Hematopoietic multipotent progenitor cell treated with erythropoietin and hydrocortisone succinate and interleukin-3 and kit ligand, for 6 days (in vitro differentiated cells): ENCODE results near the gene PCP4L1.
"Not testable (repeated sequence)": the region's sequence is repeated elsewhere in the genome, so short reads cannot be mapped to it uniquely, and the experiment has no call there.

Experiments used
- DNase-seq: peaks from one replicate; pipeline ENCODE4 v3.0.0-alpha.2; 2015

PCP4L1 gene

DNA sequence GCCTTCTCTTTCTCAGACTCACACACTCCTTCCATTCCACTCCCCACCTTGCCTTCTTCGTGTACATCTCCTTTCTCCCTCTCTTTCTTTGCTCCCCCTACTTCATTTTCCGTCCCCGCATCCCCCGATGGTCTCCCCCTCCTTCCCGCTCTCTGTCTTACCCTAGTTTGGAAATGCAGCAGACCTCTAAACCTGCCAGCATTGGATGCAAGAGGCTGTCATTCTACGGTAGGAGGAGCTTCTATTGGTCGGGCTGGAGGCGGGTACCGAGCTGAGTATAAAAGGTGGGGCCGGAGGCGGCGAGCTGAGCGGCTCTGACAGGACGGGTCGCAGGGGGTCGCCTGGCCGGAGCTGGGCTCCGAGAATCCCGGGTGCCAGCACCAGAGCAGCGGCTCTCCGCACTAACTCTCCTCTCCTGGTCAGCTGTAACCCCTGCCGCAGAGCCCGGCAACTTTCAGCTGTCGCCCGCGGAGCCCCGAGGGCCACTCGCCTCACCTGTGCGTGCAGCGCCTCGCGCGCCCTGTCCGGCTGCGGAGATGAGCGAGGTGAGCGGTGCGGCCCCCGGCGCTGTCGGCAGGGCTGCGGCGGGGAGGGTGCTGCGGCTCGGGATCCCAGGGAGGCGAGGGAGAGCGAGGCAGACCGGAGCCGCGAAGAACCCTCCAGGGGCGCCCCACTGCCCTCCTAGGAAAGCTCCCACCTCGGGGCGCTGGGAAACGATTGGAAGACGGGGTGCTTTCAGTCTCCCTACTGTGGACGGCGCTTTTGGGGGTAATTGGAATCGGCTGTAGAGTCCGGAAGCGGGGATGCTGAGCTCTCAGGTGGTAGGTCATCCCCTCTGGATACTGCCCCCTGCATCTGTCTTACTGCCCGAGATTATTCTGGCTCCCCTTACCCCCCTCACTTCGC lies at the start of gene PCP4L1:
Gene PCP4L1 (plus strand): TSS at position 307 of the 906 bp plus-strand sequence. CDS start 230 bp downstream, at position 537.
- DNase-seq = peak; percentile 68

DNA sequence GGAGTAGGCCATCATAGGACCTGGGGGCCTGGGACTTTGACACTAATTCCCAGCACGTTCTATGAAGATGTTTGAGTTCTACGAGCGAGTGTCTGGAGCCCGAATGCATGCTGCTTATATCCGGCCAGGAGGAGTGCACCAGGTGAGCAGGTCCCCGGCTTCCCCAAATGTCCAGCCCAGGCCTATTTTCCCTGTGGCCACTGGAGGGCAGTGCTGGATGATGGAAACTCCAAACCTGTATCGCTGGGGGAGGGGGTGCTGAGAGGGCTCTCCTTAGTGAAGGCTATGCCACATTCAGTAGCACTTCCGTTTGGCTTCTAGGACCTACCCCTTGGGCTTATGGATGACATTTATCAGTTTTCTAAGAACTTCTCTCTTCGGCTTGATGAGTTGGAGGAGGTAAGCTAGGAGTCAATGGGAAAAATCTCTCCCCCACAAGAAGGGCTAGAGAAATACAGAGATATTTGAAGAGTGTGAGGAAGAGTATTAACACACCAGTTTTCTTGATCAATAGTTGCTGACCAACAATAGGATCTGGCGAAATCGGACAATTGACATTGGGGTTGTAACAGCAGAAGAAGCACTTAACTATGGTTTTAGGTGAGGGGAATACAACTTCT lies 48.6 kb upstream of the PCP4L1 start:
- peak; percentile 93 for DNase-seq

DNA sequence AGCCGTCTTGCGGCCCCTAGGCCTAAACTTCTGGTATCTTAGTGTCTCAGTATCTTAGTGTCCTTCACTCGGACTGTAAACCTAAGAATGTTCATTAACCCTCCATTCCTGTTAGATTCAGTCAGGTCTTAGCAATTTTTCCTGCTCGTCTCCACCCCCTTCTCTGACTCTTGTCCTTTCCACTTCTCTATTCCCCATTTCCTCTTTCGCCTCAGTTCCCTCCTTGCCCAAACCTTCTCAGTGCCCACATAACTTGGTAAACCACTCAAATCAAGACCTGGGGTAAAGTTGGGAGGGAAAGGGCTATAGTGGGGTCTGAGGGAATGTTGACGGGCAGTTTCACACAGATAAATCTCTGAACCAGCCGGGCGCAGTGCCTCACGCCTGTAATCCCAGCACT lies 44.2 kb upstream of the PCP4L1 start:
- no peak for DNase-seq

DNA sequence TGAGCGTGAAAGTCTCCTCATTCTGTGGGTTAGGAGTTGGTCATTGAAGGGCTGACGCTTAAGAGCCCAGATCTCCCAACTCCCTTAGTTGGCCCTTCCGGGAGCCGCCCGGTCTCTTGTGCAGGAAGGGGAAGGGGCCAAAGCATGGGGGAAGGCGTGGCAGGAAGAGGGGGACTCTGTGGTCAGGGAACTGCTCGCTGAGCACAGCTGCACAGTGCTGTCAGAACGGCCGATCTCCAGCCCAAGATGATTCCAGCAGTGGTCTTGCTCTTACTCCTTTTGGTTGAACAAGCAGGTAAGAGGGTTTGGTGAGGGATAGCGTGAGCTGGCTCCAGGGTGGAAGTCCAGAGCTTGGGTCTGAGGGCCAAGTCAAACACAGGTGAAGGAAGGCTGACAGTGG lies 43.5 kb upstream of the PCP4L1 start, which contains the start of gene FCER1G:
Gene FCER1G (plus strand): TSS at position 220 of the 400 bp plus-strand sequence. CDS start 27 bp downstream, at position 247.
- peak; percentile 65 for DNase-seq

DNA sequence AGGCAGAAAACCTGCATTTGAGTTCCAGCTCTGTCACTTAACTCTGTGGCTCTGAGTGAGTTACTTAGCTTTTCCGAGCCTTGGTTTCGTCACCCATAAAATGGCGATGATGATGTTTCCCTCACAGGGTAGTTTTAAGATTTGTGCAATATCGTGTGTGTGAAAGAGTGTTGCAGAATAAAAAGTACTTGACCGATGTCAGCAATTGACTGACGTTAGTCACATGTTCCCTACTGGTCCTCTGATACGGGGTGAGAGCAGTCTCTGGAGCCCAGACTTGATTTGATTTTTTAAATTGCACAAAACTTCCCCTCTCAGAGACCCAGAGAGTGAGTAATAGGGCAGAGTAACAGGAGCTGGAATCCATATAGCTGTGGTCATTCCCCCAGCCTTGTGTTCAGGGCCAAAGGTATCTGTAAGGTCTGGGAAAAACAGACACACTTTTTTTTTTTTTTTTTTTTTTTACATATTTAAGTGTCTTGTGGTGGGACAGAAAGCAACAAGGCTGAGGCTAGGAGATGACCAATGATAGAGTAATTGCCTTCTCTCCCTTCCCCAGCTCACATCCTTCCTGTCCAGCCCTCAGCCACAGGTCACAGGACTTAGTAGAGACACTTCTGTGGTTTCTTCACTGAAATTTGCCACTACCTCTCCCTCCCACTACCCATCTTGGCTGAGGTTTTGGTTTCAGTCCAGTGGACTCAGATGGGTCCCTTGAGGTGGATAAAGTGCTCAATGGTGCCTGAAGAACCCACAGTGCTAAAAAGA lies 41.4 kb upstream of the PCP4L1 start:
- DNase-seq = peak; percentile 68

DNA sequence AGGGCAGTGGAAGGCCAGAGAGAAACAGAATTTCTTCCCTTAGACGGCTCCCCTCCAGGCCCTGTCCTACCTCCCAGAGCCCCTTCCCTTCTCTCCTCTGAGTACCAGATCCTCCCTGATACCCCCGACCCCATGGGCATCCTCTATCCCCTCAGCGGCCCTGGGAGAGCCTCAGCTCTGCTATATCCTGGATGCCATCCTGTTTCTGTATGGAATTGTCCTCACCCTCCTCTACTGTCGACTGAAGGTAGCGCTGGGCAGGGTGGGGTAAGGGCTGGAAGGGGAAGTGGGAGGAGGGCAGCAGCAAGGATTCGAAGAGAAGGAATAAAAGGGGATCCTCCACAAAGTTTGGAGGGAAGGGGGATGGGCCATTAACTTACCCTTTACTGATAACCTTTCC lies 40.7 kb upstream of the PCP4L1 start:
- DNase-seq = no peak

DNA sequence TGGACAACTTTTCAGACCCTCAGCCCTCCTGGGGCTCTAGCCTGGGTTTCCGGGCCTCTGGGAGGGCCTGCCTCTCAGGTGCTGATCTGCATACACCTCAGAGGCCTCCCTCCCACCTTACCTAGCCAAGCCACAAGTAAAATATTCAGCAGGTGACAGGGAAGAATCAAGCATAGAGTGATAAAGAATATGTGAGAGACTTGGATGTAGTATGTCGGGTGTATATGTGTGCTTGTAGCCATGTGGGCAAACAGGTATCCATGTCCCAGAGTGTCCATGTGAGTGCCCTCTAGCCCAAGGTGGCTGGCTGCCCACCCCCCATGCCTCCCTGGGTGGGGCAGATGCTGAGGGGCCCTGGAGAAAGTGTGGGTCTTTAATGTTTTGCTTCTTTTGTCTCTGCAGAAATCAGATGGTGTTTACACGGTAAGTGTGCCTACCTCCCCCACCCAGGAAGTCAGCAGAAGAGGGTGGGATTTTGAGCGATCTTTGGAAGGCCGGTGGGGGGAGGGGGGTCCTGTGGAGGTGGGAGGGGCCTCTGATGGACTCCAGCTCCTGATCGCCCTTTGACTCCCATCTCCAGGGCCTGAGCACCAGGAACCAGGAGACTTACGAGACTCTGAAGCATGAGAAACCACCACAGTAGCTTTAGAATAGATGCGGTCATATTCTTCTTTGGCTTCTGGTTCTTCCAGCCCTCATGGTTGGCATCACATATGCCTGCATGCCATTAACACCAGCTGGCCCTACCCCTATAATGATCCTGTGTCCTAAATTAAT lies 40.1 kb upstream of the PCP4L1 start:
- DNase-seq = no peak

DNA sequence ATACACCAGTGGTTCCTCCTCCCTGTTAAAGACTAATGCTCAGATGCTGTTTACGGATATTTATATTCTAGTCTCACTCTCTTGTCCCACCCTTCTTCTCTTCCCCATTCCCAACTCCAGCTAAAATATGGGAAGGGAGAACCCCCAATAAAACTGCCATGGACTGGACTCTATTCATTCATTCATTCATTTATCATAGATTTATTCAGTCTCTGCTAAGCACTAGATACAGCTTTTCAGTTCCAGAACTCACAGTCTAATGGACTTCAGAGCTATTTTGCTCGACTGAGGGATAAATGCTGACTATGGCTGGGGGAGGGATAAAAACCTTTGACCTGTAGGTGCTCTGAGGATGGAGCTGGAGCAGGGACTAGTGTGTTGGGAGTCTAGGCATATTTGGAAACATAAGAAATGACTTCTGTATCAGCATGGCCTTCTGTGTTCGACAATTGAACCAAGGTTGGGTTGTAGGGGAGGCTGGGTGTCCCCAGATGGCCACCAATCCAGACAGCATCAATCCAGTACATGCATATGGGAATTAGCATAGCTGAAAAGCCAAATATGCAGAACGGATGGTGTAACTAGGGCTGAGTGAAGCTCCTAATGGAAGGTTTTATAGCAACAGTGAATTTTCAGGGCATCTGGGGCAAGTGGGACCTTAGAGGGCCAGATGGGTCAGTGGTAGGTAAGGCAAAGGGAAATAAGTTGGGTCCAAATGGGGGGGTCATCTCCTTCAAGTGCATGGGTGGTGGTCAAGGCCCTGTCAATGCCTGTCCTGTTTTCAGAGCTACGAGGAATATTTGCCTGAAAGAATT lies 39.3 kb upstream of the PCP4L1 start:
- no peak for DNase-seq

DNA sequence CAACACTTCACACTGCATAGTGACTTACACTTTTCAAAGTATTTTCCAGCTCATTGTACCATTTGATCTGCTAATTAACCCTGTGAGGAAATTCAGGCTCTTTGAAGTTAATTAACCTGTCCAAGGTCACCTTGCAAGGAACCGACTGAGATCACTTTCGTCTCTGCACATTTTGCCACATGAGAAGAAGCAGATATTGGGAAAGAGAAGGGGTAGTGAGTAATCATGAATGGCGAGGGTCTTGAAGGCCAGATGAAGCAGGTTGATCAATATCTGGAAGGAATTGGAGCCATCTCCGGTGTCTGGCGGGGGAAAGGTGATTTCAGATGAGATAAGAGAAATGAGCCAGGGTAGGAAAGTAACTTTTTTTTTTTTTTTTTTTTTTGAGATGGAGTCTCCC lies 38.5 kb upstream of the PCP4L1 start:
- DNase-seq = no peak

DNA sequence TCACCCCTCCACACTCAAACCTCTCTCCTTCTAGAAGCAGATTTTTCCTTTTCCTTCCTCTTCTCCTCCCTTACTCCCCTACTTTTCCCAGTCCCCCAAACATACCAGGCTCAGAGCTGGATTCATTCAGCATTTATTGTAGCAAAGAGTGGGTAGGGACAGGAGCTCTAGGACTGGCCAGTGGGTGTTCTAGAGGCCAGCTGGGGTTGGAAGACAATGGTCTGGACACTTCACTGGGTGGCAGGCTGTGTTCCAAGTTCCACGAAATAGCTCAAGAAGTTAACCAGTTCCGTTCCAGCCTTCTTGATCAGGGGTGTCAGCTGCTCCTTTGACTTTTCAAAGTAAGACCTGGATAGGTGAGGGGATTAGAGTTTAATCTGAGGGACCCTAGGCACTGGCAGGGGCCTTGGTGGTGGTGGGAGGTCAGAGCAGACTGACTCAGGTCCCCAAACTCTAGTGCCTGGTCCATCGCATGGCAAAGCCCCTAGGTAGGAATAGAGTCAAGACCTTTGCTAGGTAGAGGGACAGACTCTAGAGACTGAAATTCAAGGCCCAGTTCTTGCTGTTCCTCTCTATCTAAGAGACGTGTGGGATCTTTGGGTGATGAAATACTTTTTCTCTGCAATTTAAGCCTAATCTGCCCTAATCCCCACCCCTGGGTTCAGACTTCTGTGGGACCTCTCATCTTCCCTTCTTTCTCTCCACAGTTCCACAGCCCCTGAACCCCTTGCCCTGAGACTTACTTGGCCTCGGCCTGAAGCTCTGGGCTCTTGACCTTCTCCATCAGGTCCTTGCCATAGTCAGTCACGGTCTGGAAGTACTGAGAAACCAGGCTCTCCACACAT lies 36.1 kb upstream of the PCP4L1 start:
- DNase-seq = no peak

DNA sequence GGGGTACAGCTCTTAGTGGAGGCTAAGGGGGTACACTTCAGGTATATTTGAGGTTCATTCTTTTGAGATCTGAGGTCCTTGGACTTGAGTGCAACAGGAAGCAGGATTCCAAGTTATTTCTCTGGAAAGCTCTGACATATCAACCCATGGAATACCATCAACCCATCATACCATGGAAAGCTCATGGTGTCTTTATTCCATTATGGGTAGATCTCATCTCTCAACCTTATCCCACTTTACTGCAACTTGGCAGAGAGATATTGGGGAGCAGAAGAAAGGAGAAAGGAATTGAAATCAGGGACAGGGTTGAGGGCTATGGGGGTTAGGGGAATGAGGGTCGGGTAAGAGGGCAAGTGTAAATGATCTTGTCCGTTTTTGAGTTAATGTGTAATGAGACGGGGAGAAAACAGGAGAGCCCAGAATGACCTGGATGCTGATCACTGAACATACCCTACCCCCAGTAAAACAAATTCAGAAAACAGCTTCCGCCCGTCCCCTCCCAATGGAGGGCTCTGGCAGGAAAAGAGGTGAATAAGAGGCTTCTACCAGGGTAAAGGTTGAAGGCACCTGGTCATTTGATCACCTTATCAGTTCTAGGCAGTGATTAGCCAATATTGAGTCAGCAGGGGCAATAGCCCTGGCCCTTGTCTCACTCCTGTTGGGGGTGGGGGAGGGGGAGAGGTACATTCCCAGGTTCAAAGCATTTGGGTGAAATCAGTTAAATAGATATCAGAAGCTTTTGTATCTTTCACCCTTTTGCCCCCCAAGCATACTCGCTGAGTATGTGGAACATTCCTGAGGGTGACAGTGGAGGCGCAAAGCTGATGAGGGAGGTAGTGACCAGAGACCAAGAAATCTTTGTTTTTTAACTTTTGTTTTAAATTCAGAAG lies 34.5 kb upstream of the PCP4L1 start:
- DNase-seq = no peak

DNA sequence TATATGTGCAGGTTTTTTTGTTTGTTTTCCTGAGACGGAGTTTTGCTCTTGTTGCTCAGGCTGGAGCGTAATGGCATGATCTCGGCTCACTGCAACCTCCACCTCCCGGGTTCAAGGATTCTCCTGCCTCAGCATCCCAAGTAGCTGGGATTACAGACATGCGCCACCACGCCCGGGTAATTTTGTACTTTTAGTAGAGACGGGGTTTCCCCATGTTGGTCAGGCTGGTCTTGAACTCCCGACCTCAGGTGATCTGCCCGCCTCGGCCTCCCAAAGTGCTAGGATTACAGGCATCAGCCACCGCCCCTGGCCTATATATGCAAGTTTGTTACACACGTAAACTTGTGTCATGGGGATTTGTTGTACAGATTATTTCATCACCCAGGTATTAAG lies 33.9 kb upstream of the PCP4L1 start:
- not testable (repeated sequence) for DNase-seq

DNA sequence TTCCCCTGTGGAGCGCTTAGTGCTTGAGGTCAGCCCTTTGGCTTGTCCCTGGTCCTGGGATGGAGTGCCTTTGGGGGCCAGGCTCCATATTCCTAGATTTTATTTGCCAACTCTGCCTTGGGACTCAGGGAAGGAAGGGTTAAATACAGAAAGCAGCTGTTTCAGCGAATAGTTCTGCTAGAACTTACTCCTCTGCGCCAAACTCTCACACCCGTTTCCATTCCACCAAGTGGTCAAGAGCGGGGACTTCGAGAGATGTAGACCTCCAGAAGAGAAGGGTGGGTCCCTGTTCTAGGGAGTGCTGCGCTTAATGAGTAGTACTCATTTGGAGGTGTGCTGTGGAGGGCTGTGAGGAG lies 33.4 kb upstream of the PCP4L1 start:
- DNase-seq = no peak

DNA sequence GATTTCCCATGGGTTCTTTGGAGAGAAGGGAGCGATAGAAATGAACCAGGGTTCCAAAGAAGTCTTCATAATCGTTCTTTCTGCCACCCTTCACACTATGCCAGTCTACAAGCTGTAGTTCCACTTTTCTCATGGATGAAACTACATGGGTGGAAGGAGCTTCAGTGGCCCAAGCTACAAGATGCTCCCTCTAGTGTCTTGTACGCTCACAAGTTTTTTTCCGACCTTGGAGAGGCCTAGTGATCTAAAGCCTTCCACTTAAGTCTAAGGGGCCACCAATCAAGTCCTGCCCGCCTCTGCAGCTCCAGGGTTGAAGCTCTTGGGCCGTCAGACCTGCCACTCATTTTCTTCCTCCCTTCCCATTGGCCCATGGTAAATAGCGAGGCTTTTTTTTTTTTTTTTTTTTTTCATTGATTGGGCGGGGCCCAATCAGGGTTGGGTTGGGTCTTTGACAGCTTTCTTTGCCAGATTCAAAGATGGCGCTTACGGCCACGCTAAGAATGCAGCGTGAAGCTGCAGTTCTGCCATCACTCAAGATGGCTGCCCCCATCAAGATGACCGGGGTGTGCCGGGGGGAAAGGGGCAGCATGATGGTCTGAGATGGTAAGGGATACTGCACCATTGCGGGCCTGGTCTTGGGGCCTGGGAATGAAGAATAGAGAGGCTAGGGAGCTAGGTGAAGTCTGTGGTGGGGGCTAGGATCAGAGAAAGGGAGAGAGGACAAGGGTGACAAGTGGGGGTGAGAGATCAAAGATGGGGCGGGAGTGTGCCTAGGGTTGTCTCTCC lies 32.8 kb upstream of the PCP4L1 start, which contains the start of gene TOMM40L:
Gene TOMM40L (plus strand): TSS at position 527 of the 786 bp plus-strand sequence. CDS start 430 bp downstream, outside the sequence.
- DNase-seq = peak; percentile 100

DNA sequence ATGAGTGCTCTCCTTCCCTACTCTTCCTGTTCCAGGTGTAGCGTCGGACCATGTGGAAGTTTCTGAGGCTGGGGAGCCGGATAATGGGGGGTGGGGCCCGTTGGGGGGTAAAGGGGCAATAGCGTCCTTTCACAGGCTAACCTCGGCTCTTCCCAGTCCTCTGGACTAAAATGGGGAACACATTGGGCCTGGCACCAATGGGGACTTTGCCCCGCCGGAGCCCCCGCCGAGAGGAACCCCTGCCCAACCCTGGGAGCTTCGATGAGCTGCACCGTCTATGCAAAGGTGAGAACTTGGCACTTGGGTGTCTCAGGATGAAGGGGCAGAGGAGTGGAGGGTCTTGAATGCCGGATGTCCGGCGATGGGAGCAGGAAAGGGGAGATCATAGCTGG lies 32.2 kb upstream of the PCP4L1 start:
- DNase-seq = peak; percentile 31

DNA sequence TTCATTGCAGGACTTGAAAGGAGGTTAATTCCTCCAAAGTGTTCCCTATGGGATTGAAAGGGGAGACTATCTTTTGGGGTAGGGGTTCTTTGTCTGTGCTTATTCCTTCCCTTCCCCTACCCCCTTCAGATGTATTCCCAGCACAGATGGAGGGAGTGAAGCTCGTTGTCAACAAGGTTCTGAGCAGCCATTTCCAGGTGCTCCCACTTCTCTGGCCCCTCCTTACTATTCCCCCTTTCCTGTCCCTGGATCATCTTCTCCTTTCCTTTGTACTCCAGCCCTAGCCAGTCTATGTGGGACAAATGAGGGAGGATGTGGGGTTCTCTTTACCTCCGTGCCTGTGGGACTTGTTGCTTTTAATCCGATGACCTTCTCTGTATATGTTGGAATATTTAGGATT lies 31.8 kb upstream of the PCP4L1 start:
- no peak for DNase-seq

DNA sequence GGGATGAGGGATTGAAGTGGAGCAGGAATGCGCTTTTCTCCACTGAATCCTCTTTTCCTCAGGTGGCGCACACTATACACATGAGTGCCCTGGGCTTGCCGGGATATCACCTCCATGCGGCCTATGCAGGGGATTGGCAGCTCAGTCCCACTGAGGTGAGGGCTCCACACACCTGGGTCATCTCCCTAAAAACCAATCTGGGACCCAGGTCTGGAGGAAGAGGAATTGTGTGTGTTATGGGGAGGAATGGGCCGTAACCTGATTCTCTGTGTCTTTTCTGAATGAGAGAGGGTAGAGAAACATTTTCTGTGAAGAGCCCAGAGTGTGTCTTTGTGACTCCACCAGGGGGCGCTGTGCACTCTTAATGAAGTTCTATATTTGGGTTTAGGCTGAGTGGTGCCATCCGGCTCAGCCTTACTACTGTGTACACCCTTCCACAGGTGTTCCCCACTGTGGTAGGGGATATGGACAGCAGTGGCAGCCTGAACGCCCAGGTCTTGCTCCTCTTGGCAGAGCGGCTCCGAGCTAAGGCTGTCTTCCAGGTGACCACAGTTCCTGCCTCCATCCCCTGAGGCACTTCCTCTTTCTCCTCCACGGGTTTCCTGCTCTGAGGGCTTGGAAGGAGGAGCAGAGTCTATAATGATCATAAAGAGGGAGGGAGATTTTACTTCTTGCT lies 31.2 kb upstream of the PCP4L1 start:
- peak; percentile 96 for DNase-seq

DNA sequence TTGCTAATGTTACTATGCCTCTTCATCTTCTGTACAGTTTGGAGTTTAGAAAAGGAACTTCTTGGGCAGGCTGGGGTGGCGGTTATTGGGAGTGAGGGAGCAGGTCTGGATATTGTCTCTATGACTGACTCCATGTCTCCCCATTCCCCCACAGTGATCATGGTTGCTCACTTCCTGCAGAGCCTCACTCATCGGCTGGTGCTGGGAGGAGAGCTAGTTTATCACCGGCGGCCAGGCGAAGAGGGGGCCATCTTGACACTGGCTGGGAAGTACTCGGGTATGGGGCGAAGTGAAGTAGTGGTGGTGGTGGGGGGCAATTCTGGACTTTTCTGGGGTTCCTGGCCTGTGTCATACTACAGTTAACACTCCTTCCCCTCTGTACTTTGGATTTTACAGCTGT lies 30.5 kb upstream of the PCP4L1 start:
- no peak for DNase-seq
